ENCODE measurements around the gene B3GAT2. TPM values are rescaled to one million over a fixed set of nuclear protein-coding genes. Genes with fewer than 3 reads are reported as not detected.

Gene B3GAT2
- total RNA-seq, 1 donor from 2014 or later = 8.1 TPM

- Mint-ChIP-seq H3K9me3 (ENCODE audit: unreplicated experiment) (no peaks in the 10 kb centered on the region), H3K27me3 (ENCODE audit: unreplicated experiment) (no peaks in the 10 kb centered on the region), H3K36me3 (ENCODE audit: unreplicated experiment) (no peaks in the 10 kb centered on the region), H3K4me1 (ENCODE audit: low read depth, unreplicated experiment) (peaks cover 17% of the 10 kb centered on the region), H3K27ac (ENCODE audit: unreplicated experiment) (peak overlapping the region; percentile 50), H3K4me3 (ENCODE audit: unreplicated experiment) (peak overlapping the region; percentile 4)
- TF ChIP-seq CTCF (IDR thresholded peaks at IDR 0.05; ENCODE audit: partially characterized antibody, unreplicated experiment) = no peak
- DNase-seq = no peak
These were observed 109.5 kb downstream of the B3GAT2 start for GRCh38 chr6:70847106-70848084.

GRCh38 chr6:70846207-70846835, 110.5 kb downstream of the B3GAT2 start:
- Mint-ChIP-seq H3K27ac (ENCODE audit: unreplicated experiment) (peak overlapping the region; percentile 23), H3K4me3 (ENCODE audit: unreplicated experiment) (no peak overlapping the region), H3K36me3 (ENCODE audit: unreplicated experiment) (no peaks in the 10 kb centered on the region), H3K4me1 (ENCODE audit: low read depth, unreplicated experiment) (peaks cover 28% of the 10 kb centered on the region), H3K9me3 (ENCODE audit: unreplicated experiment) (peaks cover under 1% of the 10 kb centered on the region), H3K27me3 (ENCODE audit: unreplicated experiment) (peaks cover under 1% of the 10 kb centered on the region)
- no peak for DNase-seq
- TF ChIP-seq CTCF (IDR thresholded peaks at IDR 0.05; ENCODE audit: partially characterized antibody, unreplicated experiment) = no peak

- Mint-ChIP-seq H3K4me3 (ENCODE audit: unreplicated experiment) (no peak overlapping the region), H3K27ac (ENCODE audit: unreplicated experiment) (no peak overlapping the region), H3K27me3 (ENCODE audit: unreplicated experiment) (peaks cover 4% of the 10 kb centered on the region), H3K4me1 (ENCODE audit: low read depth, unreplicated experiment) (peaks cover 36% of the 10 kb centered on the region), H3K36me3 (ENCODE audit: unreplicated experiment) (no peaks in the 10 kb centered on the region), H3K9me3 (ENCODE audit: unreplicated experiment) (peaks cover 4% of the 10 kb centered on the region)
- DNase-seq = no peak
- TF ChIP-seq CTCF (IDR thresholded peaks at IDR 0.05; ENCODE audit: partially characterized antibody, unreplicated experiment) = no peak
These were observed 112.6 kb downstream of the B3GAT2 start for GRCh38 chr6:70844301-70844700.

- peaks cover 4% of the 10 kb centered on the region for H3K9me3 Mint-ChIP-seq (ENCODE audit: unreplicated experiment)
- no peak for TF ChIP-seq CTCF (IDR thresholded peaks at IDR 0.05; ENCODE audit: partially characterized antibody, unreplicated experiment)
- peaks cover 4% of the 10 kb centered on the region for H3K27me3 Mint-ChIP-seq (ENCODE audit: unreplicated experiment)
- H3K36me3 Mint-ChIP-seq (ENCODE audit: unreplicated experiment) = no peaks in the 10 kb centered on the region
- no peak overlapping the region for H3K4me3 Mint-ChIP-seq (ENCODE audit: unreplicated experiment)
- H3K27ac Mint-ChIP-seq (ENCODE audit: unreplicated experiment) = no peak overlapping the region
- DNase-seq = no peak
- peaks cover 40% of the 10 kb centered on the region for H3K4me1 Mint-ChIP-seq (ENCODE audit: low read depth, unreplicated experiment)
These were observed 113.4 kb downstream of the B3GAT2 start for GRCh38 chr6:70843328-70843918.

All from glutamatergic neuron (in vitro differentiated cells).